Stimulated activated CD4-positive, alpha-beta T cell treated with anti-CD3 and anti-CD28 coated beads, Interleukin-12 subunit alpha, Interleukin-12 subunit beta, amount 100 ng/mL, for 24 hours (primary cell): ENCODE measurements around the gene ECPAS.
"Not testable (repeated sequence)": the region's sequence is repeated elsewhere in the genome, so short reads cannot be mapped to it uniquely, and the experiment has no call there.

Experiments used
- DNase-seq, 2 experiments: peaks; one replicate each; pipeline ENCODE4 v3.0.0-alpha.2; 2020; ENCODE audit warnings: low read depth in 2 of 2

The ECPAS gene

GRCh38 chr9:111423389-111423788 is 60.8 kb downstream of the ECPAS start:
- DNase-seq, result no peak

DNA sequence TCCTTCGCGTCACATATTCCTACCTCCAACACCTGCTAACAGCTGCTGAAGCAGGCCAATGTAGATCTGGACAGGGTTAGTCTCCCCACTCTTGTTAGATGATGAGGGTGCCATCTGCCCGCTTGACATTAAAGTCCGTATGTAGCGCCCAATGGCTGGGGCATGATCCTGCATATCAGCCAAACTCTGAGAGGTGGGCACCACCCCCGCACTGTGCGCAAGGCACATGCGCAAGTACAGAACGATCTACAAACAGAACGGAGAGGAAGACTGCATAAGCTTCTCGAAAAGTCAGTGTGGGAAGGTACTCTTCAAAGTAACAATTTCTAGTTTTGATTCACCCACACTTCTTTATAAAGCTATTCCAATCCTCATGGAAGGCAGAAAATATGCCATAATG is 69.8 kb downstream of the ECPAS start:
- no peak for DNase-seq

- DNase-seq, result no peak
Observed at GRCh38 chr9:111413996-111414395, 70.2 kb downstream of the ECPAS start.

GRCh38 chr9:111412280-111412679 is 71.9 kb downstream of the ECPAS start:
- no peak for DNase-seq

DNA sequence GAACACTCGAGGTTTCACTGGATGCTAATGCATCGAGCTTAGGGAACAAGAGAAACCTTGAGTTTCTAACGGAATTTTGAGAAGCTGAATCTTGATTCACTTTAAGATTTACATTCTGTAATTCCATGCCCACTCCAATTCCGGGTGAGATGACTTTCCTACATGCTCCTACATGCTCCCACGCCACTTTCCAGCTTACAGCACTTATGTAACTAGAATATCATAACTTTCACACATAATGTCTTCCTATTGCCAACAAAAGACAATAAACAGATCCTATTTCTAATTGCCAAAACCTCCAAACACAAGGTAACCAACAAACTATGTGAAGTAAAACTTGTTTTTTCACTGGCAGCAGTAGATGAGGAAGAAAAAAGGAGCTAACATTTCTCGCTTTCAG is 72.9 kb downstream of the ECPAS start:
- DNase-seq, result no peak

DNA sequence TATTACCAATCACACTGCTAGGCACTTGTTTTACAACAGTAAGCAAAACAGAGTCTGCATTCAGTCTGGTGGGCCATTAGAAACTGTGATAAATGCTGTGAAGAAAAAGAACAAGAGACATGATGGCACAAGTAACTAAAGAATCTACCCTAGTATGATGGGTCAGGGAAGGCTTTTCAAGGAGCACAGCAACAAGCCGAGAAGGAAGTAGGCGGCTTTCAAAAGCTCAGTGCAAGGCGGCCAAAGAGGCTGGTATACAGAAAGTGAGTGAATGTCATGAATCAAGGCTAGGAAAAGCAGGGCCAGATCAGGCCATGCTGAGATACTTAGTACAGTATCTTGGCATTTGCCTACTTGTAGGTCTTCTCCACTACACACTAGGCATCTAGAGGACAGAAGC is 76.4 kb downstream of the ECPAS start:
- no peak for DNase-seq

DNA sequence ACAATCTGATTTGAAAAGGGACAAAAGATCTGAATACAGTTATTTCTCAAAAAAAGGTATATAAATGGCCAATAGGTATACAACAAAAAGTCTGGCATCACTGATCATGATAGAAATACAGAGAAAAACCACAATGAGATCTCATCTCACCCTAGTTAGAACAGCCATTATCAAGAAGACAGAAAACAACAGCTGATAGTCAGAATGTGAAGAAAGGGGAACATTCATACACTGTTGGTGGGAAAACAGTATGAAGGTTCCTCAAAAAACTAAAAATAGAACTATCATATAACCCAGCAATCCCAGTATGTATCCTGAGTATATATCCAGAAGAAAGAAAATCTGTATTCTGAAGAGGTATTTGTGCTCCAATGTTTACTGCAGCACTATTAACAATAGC is 78.5 kb downstream of the ECPAS start:
- no peak for DNase-seq

GRCh38 chr9:111401486-111401885 is 82.7 kb downstream of the ECPAS start:
- not testable (repeated sequence) for DNase-seq

- no peak for DNase-seq
Observed at GRCh38 chr9:111400564-111400898, 83.7 kb downstream of the ECPAS start.

- DNase-seq, result no peak
Observed at GRCh38 chr9:111399772-111400563, 84.2 kb downstream of the ECPAS start.

GRCh38 chr9:111399211-111399739 is 84.9 kb downstream of the ECPAS start:
- DNase-seq, result no peak

DNA sequence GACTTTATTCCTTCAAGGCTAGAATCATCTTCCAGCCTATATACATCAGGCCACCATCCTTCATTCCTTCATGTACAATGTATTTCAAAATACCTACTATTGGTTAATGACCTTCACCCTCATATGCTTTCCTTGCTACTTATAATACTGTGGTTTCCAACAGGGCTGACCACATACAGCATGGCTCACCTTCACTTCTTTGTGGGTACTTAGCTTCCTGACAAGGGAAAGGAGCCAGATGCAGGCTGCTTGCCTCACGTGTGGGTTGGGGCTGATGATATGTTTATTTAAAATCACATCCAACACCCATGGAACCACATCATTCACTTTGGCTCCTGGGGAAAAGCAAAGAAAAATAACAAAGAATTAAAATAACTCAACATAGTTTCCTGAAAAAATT is 90.2 kb downstream of the ECPAS start:
- no peak for DNase-seq

DNA sequence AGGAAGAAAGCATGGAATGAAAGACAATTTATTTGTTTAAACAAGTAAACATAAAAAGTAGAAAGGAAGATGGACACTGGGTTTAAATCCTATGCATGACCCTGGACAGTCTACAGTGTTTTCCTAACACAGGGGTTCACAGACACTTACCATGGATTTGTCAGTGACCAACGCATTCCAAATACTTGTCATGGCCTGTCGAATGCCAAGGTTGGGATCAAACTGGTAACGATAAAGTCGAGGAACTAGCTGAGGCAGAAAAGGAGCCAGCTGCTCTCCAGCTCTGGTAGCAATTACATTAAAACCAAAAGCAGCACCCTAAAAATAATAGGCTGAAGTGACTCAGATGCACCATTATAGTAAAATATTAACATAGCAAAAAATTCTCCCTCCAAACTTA is 94.8 kb downstream of the ECPAS start:
- DNase-seq, result no peak

- DNase-seq, result no peak
Observed at GRCh38 chr9:111386386-111386785, 97.8 kb downstream of the ECPAS start.

DNA sequence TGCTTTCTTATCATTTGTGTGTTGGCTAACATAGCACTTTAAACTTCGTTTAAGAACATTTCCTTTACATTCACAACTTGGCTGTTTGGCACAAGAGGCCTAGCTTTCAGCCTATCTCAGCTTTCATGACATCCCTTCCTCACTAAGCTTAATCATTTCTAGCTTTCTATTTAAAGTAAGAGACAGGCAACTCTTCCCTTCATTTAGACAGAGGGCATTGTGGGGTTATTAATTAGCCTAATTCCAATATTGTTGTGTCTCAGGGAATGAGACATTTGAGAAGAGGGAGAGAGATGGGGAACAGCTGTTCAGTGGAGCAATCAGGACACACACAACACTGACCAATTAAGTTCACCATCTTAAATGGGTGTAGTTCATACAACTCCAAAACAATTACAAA is 103.2 kb downstream of the ECPAS start:
- no peak for DNase-seq

GRCh38 chr9:111375817-111376564 is 108.2 kb downstream of the ECPAS start:
- DNase-seq, result no peak

DNA sequence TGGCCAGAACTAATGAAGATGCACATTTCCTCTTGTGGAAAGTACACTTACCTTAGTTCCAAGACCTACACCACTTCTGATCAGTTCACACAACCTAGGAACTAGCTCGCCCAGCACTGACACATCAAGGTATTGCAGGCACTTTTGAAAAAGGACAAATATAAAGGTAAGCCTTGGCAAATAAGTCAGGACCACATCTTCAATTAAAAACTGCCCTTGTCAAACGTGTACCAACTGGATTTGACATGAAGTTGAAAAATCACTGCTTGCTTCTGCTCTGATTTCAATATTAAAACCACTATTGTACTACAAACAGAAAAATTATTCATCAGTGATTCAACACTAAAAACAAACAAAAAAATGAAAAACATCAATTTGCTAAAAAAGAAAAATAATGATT is 109.1 kb downstream of the ECPAS start:
- DNase-seq, result no peak

- DNase-seq, result no peak
Observed at GRCh38 chr9:111372297-111372696, 111.9 kb downstream of the ECPAS start.

GRCh38 chr9:111366978-111367377 is 117.2 kb downstream of the ECPAS start:
- no peak for DNase-seq

DNA sequence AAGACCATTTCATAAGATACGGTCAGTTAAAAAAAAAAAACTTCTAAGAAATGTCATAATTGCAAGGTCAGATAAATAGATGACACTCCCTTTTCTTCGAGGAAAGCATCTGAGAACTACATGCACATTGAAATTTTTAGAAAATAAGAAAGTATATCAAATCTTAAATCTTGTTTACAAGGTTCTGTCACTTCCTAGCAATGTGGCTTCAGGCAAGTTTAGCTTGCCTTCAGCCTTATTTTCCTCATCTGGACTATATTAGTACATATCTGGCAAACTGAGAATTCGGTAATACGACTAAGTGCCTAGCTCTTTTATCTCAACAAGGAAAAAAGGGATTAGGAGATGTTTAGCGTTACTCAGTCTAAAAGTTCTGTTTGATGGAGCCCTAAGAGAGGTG is 121.7 kb downstream of the ECPAS start:
- no peak for DNase-seq

GRCh38 chr9:111360881-111361280 is 123.3 kb downstream of the ECPAS start:
- no peak for DNase-seq

DNA sequence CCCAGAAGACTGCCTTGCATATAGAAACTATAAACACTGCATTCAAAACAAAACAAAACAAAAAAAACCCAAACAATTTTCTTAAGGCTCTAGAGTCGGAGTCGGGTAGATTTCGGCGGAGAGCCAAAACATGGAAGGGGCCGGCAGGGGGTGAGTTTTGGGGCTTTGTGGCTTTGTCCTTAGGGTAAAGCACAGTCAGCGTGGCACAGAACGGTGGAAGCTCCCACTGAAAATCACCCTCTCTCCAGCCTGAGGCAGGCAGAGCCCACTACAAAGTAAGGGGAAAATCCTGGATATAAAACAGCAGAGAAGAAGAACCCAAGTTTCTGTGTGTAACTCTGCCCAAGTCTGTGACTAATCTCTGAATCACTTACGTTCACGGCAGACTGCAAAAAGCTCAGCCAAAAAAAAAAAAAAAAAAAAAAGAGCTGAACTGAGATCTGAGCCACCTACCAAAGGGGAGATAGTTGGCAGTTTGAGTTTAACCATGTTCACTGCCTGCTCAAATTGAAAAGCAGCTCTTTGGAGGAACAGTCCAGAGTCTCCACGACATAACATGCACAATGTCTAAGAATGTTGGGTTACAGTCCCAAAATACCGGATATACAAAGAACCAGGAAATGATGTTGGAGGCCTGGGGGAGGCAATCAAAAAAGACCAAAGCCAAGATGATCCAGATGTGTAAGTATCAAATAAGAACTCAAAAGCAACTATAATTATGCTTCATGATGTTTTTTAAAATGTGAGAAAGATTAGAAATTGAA is 127.5 kb downstream of the ECPAS start:
- no peak for DNase-seq
